Esophagus (tissue), 2 donors: Measurements from ENCODE around the gene ATP12A. TPM values are rescaled to one million over a fixed set of nuclear protein-coding genes. Genes with fewer than 3 reads are reported as not detected.

Source experiments
- H3K27ac ChIP-seq, 2 donors: one replicate each; pipeline ENCODE4 v1.5.1; 2013; ENCODE audit warnings: low read depth in 2 of 2, mild to moderate bottlenecking in 2 of 2, inconsistent platforms in 1 of 2, low read length in 1 of 2, moderate library complexity in 1 of 2
- H3K27me3 ChIP-seq, 2 donors: one replicate each; pipeline ENCODE4 v1.6.1; 2013; ENCODE audit warnings: low read length in 2 of 2, control low read depth in 1 of 2, mild to moderate bottlenecking in 1 of 2; ENCODE audit not compliant: insufficient read depth in 2 of 2, control insufficient read depth in 1 of 2
- H3K36me3 ChIP-seq, 2 donors: one replicate each; pipeline ENCODE4 v1.6.1; 2013; ENCODE audit warnings: low read length in 1 of 2; ENCODE audit not compliant: control insufficient read depth in 2 of 2, insufficient read depth in 2 of 2
- H3K4me1 ChIP-seq, 2 donors: one replicate each; pipeline ENCODE4 v1.6.1; 2013; ENCODE audit warnings: low read length in 1 of 2; ENCODE audit not compliant: control insufficient read depth in 2 of 2, insufficient read depth in 2 of 2
- H3K4me3 ChIP-seq, 2 donors: one replicate each; pipeline ENCODE4 v1.5.1; 2013; ENCODE audit warnings: low read length in 2 of 2, mild to moderate bottlenecking in 2 of 2, low read depth in 1 of 2, moderate library complexity in 1 of 2
- H3K9me3 ChIP-seq, 2 donors: one replicate each; pipeline ENCODE4 v1.6.1; 2013; ENCODE audit warnings: mild to moderate bottlenecking in 2 of 2, low read depth in 1 of 2, low read length in 1 of 2, moderate library complexity in 1 of 2; ENCODE audit not compliant: control insufficient read depth in 2 of 2, insufficient read depth in 1 of 2
- WGBS, 2 donors: extraction: QIAGEN DNeasy Blood & Tissue Kit; methylation state at CpG; one replicate each; pipeline ENCODE4 v1.1.7; 2013; 5-methylcytosine and 5-hydroxymethylcytosine counted together
- polyA plus RNA-seq, 2 donors: library from polyadenylated mRNA; stranded (reverse); fragments of 200-250 nt; gene quantifications; one replicate each; pipeline ENCODE4 v1.2.3, GENCODE V29; 2013
- donor health status: healthy with polysubstance abuse.
- donor health status: Bipolar disorder and iron deficiency.

The ATP12A gene
- polyA plus RNA-seq, 2 donors: 0.81 to 1.8 TPM

DNA sequence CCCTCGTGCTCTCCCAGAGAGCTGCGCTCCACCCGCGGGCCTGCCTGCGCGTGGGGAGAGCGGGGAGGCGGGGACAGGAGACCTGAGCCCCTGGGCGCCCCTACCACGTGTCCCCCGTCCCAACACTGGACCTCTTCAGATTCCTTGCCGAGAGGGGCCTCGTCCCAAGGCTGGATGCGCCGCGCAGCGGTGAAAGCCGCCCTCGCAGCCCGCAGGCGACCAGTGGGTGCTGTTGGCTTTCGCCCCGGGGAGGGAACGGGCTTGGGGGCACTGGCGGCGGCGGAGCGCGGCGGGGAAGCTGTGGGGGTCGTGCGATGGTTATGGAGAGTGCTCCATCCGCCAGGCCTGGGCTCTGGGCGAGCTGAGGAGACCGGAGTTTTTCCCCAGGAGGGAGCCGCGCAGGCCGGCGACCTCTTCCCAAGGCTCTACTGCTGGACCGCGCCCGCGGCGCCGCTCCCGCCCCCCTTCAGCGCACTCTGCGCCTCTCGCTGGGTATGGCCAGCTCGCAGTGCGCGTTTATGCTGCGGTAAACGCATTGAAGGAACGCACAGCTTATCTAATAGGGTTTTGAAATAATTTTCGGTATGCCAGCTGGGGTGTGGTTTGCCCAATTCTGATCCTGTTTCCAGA lies 66.5 kb downstream of the ATP12A start:
- peaks cover 0 to 3% of the 10 kb centered on the region in 2 donors for H3K27me3 ChIP-seq
- H3K36me3 ChIP-seq: no peaks in the 10 kb centered on the region
- H3K27ac ChIP-seq: no peak overlapping the region
- H3K4me3 ChIP-seq: peak overlapping the region in 1 of 2 donors; percentile 48
- 14 to 25% methylated on average over 49 to 56 of the region's 56 CpGs for WGBS, 2 donors
- no peaks in the 10 kb centered on the region for H3K9me3 ChIP-seq
- peaks cover 0 to 21% of the 10 kb centered on the region in 2 donors for H3K4me1 ChIP-seq

DNA sequence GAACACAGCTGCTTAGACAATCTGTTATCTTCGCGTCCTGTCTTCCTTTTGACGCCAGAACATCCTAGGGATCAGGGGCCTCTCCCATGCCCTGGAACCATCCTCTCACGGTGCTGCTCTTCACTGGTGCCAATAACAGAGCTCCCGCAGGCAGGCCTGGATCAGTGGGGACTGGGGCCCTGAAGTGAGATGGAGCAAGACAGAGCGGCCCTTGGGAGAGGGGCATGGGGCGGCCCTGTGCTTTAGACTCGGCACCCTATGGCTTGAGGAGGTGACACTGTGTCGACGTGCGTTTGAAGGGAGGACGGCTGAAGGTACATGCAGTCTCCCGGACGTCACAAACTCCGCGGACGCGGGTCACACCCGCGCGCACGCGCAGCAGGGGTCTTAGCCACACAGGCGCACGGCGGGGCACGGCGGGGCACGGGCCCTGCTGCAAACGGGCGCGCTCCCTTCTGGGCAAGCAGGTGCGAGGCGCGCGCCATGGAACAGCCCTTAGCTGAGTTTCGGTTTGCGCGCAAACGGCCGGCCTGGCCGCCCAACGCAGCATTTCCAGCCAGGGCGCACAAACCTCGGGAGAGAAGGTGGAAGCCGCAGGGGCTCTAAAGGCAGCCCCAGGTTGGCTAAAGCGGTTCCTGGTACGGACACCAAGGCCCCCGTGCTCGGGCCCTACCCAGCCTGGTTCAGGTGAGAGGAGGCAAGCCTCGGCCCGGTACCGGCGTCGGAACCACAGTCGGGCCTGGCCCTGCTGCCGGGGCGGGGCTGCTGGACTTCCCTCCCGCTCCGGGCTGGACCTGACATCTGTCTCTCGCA lies 67.2 kb downstream of the ATP12A start:
- H3K4me3 ChIP-seq: peak overlapping the region; percentile 44 to 48

DNA sequence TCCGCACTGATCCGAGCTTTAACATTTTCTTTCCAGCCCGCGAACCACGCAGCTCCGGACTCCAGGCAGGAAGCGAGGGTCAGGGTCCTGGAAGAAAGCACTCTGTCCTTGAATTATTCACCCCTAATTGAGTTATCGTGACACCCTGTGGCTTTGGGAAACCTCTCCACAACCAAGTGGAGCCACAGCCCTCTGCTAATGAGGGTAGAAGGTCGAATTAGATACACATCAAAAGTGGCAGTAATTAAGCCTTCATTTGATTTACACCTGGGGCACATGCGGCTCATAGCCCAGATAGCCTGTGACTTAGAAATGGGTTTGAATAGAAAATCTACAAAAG lies 67.8 kb downstream of the ATP12A start:
- Histone ChIP-seq H3K4me3 (peak overlapping the region; percentile 44 to 48), H3K27ac (no peak overlapping the region), H3K9me3 (no peaks in the 10 kb centered on the region), H3K4me1 (peaks cover 0 to 11% of the 10 kb centered on the region in 2 donors), H3K36me3 (no peaks in the 10 kb centered on the region), H3K27me3 (peaks cover 0 to 3% of the 10 kb centered on the region in 2 donors)
- 8% methylated on average over 10 of the region's 10 CpGs for WGBS, 2 donors

More for the DNA sequence above, 67.2 kb downstream of the ATP12A start:
- Histone ChIP-seq H3K27ac (no peak overlapping the region), H3K4me1 (peaks cover 0 to 17% of the 10 kb centered on the region in 2 donors), H3K9me3 (no peaks in the 10 kb centered on the region), H3K36me3 (no peaks in the 10 kb centered on the region), H3K27me3 (peaks cover 0 to 3% of the 10 kb centered on the region in 2 donors)
- WGBS, 2 donors: 1 to 3% methylated on average over 61 of the region's 61 CpGs

DNA sequence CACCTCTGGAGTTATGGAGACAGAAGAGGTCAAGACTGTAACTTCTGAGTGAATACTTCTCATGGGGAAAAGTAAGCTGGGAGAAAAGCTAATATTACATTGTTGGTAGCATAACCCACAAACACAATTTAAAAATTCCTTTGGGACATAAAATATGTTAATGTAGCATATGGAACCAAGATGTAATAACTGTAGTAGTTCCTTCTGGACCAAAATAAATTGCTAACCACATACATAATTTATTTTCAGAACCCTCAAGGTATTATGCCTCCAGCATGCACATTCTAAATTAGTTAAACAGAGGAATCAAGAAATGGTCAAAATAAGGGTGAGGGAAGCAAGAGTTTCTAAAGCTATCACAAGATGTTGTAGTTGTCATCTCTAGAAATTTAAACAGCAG lies 79.0 kb downstream of the ATP12A start:
- peaks cover 0 to 2% of the 10 kb centered on the region in 2 donors for H3K9me3 ChIP-seq
- no peaks in the 10 kb centered on the region for H3K4me1 ChIP-seq
- H3K27me3 ChIP-seq: no peaks in the 10 kb centered on the region
- no peak overlapping the region for H3K27ac ChIP-seq
- no peak overlapping the region for H3K4me3 ChIP-seq
- H3K36me3 ChIP-seq: no peaks in the 10 kb centered on the region

Other genes with a start within 250 kb of the ATP12A start
- gene PARP4, start 167.6 kb upstream of the ATP12A start, polyA plus RNA-seq: 10 to 100 TPM; 14.7 to 16.7 TPM
- not detected for gene RNF17, start 83.8 kb downstream of the ATP12A start, polyA plus RNA-seq